Measurements from ENCODE around the gene PRKAR2A.
"Not testable (repeated sequence)": the region's sequence is repeated elsewhere in the genome, so short reads cannot be mapped to it uniquely, and the experiment has no call there.

The PRKAR2A gene

DNA sequence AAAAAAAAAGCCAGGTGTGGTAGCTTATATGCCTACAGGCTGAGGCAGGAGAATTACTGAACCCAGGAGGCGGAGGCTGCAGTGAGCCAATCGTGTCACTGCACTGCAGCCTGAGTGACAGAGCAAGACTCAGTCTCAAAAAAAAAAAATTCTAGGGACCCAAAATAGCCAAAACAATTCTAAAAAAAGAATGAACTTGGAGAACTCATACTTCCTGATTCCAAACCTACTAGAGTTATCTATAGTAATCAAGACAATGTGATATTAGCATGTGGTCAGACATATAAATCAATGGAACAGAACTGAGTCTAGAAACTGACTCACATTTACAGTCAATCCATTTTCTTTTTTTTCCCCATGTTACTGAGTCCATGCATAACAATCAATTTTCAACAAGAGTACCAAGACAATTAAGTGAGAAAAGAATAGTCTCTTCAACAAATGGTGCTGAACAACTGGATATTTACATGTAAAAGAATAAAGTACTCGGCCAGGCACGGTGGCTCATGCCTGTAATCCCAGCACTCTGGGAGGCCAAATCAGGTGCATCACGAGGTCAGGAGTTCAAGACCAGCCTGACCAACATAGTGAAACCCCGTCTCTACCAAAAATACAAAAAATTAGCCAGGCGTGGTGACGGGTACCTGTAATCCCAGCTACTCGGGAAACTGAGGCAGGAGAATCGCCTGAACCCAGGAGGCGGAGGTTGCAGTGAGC lies 11.9 kb downstream of the PRKAR2A start:
- DNase-seq (ENCODE audit: low spot score): no peak

DNA sequence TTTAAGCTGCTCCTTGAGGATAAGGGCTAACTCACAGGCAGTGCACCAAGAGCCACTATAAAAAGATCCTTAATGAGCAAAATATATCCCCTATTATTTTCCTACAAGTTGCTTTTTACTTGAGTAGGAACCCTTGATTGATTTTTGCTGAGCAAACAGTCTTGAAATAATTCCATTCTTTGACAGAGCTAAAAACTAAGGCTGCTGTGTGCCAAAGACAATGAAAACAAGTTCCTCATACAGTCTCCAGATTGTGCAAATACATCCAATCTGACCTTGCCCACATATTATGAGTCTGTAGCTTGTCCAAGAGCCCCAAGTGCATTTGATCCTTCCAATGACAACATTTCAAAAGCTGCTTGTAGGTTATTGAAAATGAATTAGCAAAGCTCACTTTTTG lies 15.0 kb downstream of the PRKAR2A start:
- DNase-seq (ENCODE audit: low spot score): no peak

DNA sequence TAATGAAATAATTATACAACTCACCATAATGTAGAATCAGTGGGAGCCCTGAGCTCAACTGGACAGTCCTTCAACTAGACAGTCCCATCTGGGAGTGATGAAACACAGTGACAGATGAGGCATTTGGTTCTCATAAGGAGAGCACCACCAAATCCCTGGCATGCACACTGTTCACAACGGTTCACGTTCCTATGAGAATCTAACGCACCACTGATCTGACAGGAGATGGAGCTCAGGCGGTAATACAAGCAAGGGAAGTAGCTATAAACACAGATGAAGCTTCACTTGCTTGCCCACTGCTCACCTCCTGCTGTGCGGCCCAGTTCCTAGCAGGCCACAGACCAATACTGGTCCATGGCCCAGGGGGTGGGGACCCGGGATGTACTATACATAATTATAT lies 17.0 kb downstream of the PRKAR2A start:
- no peak for DNase-seq (ENCODE audit: low spot score)

DNA sequence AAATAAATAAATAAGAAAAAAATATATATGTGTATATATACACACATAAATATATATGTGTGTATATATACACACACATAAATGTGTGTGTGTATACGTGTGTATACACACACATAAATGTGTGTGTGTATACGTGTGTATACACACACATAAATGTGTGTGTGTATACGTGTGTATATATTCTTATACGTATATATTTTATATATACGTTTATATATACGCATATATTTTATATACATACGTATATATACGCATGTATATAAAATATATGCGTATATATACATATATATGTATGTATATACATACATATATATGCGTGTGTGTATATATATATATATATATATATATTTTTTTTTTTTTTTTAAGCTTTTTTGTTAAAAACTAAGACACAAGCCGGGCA lies 18.1 kb downstream of the PRKAR2A start:
- not testable (repeated sequence) for DNase-seq (ENCODE audit: low spot score)

DNA sequence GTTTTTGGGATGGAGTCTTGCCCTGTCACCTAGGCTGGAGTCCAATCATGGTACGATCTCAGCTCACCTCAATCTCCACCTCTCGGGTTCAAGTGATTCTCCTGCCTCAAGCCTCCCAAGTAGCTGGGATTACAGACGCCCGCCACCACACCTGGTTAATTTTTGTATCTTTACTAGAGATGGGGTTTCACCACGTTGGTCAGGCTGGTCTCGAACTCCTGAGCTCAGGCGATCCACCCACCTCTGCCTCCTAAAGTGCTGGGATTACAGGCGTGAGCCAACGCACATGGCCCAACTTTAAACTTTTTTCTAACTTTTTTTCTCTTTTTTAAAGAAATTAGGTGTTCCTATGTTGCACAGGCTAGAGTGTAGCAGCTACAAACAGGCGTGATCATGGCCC lies 19.8 kb downstream of the PRKAR2A start:
- DNase-seq (ENCODE audit: low spot score): not testable (repeated sequence)

DNA sequence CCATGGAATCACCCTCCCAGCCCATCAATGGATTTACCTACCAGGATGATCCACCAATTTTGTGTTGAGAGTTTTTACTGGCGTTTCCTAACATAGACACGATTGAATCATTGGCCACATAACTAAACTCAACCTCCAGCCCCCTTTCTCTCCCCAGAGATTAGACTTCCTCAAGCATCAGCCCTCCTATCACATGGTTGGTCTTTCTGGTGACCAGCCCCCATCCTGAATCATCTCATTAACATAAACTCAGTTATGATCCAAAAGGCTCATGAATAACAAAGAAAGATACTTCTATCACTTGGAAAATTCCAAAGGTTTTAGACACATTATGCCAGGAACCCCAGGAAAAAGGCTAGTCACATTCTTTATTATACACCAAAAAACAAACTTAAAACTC lies 21.2 kb downstream of the PRKAR2A start:
- peak; percentile 67 for DNase-seq (ENCODE audit: low spot score)

DNA sequence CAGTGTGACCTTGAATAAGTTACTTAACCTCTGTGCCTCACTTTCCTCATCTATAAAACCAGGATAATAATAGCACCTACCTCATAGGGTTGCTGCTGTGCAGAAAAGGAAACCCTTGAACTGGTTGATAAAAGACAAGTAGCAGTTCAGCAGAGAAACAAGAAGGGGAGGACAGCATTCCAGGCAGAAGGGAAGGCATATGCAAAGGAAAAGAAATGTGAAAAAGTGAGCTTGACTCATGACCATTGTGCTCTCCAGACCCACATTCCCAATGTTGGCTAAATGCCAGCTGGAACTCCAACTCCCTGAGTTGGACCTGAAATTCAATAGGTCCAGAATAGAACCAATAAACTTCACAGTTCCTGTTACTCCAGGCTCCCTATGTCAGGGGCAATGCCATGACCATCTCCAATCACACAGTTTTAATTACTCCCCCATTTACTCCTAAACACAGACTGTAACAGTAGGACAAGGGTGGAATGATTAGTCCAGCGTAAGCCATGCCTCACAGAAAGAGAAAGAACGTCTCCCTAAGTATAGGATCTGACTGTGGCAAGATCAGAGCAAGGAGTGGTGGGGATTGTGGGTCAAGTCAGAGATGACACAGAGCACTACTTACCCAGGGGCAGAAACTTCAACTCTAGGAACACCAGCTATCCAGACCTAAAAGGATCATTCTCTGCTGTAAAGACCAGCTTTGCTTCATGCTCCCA lies 26.9 kb downstream of the PRKAR2A start:
- peak; percentile 65 for DNase-seq (ENCODE audit: low spot score)

DNA sequence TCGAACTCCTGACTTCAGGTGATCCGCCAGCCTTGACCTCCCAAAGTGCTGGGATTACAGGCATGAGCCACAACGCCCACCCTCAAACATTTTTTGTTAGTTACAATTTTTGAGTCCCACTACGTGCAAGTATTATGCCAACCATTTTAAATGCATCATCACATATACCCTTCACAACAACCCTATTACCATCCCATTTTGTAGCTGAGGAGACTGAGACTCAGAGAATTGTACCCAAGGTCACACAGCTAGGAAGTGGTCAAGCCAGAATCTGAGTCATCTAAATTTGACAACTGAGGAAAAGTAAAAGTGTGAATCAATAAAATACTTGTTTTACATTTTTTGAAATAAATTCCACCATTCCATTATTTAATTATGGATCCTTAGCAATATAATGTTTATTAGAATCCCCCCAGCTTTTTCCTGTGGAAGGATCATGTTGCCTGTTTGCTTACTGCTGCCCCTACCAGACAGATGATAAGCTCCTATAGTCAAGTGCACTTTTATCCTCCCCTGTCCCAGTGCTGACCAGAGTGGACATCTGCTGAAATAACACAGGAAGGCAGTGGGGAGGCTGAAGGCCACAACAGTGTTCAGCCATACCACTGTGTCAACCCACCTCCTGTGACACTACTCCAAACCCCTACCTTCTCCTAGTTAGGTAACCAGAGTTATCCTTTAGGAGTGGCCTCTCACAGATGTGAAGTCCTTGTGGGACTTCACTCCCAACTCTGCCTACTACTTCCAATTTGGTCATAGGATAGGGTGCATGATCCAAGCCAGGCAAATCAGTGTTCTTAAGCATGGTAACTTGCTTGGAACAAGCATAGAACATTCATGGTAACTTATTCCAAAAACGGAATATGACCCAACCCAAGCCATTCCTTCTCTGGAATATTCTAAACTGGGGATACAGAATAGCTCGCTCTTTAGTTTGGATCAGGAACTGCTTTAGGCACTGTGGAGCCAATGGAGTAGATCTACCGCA lies 28.1 kb downstream of the PRKAR2A start:
- DNase-seq (ENCODE audit: low spot score): no peak

DNA sequence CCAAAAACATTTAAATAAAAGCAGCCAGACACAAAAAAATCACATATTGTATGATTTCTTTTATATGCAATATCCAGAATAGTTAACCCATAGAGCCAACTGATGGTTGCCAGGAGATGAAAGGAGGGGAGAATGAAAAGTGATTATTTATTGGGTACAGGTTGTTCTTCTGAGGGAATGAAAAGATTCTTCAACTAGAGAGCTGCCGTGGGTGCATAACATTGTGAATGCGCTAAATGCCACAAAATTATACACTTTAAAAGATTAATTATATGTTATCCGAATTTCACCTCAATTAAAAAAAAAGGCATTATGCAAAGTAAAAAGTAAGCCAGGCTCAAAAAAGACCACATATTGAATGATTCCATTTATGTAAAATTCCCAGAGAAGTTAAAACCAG lies 36.1 kb downstream of the PRKAR2A start:
- DNase-seq (ENCODE audit: low spot score): no peak

DNA sequence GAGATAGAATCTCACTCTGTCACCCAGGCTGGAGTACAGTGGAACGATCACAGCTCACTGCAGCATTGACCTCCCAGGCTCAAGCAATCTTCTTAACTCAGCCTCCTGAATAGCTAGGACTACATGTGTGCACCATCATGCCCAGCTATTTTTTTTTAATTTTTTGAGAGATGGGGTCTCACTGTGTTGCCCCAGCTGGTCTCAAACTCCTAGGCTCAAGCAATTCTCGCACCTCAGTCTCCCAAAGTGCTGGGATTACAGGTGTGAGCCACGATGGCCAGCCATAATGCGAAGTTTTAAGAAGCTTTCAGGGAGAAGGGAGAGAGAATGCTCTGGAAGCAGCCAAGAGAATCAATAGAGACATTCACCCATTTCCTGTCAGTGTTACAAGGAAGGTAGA lies 42.7 kb downstream of the PRKAR2A start:
- no peak for DNase-seq (ENCODE audit: low spot score)

DNA sequence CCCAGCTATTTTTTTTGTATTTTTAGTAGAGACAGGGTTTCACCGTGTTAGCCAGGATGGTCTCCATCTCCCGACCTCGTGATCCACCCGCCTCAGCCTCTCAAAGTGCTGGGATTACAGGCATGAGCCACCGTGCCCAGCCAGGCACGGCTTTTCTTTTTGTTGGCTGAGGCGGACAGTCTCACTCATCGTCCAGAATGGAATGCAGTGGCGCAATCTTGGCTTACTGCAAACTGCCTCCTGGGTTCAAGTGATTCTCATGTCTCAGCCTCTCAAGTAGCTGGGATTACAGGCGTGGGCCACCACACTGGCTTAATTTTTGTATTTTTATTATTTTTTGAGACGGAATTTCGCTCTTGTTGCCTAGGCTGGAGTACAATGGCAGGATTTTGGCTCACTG lies 46.8 kb downstream of the PRKAR2A start:
- not testable (repeated sequence) for DNase-seq (ENCODE audit: low spot score)

DNA sequence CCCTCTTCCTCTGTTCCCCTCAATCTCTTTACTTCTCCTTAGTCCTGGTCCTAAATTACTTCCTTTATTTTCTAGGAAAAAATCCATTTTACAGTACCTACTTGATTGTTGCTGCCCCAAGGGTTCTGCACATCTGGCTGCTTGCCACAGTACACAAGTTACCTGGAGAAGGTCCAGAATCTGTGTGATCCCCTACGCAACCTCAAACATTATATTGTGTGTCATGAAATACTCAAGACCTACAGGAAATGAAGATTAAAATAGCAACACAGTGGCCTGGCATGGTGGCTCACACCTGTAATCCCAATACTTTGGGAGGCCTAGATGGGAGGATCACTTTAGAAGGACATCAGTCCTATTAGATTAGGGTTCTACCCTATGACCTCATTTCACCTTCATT lies 48.7 kb downstream of the PRKAR2A start:
- no peak for DNase-seq (ENCODE audit: low spot score)

DNA sequence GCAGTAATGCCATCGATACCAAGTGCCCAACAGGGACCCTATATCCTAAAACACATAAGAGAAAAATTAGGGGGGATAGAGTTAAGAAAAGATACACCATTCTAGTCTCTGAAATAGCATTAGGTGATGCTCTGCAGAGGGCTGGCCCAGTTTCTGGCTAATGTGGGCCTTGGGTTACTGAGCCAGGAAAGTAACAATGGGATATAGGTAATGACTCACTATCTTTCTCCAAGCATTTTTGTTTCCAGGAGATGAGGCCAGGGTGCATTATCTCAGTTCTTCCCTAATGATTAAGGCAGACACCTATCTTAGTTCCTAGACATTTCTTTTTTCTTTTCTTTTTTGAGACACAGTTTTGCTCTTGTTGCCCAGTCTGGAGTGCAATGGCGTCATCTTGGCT lies 50.0 kb downstream of the PRKAR2A start:
- DNase-seq (ENCODE audit: low spot score): peak; percentile 31

DNA sequence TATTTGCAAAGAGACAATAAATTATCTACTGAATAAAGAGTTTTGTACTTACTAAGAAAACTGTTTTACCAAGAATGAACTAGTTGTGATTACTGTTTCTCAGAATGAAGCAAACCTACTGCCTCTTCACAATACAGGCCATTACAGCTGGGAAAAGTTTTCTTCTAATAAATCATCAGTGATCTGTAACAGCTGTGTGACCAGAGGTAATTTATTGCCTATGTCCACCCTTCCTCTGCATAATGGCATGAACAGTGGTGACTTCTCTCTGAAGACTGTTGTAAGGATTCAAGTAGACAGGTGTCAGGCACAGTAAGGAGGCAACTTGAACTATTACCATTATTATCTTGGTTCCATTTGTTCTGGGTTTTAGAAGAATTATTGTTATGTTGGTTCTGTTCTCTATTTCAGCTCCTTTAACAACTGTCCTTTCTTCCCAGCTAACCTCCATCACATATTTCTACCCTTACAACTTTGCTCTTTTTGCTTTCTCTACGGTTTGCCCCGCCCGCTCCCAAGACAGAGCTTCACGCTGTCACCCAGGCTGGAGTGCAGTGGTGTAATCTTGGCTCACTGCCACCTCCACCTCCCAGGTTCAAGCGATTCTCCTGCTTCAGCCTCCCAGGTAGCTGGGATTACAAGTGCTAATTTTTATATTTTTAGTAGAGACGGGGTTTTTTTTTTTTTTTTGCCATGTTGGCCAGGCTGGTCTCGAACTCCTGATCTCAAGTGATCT lies 51.5 kb downstream of the PRKAR2A start:
- no peak for DNase-seq (ENCODE audit: low spot score)

DNA sequence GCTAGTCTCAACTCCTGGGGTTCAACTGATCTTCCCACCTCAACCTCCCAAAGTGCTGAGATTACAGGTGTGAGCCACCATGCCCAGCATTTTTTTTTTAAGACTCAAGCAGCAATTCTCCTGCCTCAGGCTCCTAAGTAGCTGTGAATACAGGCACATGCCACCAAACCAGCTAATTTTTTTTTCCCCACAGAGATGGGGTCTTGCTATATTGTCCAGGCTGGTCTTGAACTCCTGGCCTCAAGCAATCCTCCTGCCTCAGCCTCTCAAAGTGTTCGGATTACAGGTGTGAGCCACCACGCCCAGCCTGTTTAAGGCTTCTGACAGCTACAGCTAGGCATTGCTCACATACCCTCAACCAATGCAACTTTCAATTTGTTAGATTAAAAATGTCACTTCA lies 54.2 kb downstream of the PRKAR2A start:
- not testable (repeated sequence) for DNase-seq (ENCODE audit: low spot score)

DNA sequence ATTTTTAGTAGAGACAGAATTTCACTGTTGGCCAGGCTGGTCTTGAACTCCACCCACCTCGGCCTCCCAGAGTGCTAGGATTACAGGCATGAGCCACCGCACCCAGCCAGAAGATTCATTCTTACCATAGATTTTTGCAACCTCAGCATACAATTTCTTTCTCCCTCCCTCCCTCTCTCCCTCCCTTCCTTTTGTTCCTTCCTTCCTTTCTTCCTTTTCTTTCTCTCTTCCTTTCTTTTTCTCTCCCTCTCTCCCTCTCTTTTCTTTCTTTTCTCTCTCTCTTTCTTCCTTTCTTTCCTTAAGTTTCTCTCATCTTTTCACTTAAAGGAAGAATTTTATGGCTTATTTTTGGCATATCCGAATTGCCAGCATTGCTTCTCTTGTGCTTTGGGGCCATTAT lies 58.0 kb downstream of the PRKAR2A start:
- DNase-seq (ENCODE audit: low spot score): no peak

DNA sequence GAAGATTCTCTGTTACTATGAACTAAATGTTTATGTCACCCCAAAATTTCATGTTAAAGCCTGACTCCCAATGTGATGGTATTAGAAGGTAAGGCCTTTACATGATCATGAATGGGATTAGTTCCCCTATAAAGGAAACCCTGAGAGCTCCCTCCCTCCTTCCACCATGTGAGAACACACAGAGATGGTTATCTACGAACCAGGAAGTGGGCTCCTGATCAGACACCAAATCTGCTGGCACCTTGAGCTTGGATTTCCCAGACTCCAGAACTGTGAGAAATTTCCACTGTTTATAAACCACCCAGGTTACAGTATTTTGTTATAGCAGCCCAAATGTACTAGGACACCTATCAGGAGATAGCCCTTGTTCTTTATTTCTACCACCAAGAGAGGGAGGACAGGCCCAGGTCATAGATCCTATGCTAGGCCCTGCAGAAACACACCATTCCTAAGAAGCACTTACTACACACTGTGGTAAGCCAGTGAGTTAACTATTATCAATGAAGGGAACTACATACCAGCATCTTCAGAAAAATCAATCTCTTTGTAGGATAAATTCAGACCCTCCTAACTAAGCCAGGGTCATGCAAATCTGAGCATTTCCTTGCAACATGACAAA lies 59.0 kb downstream of the PRKAR2A start:
- no peak for DNase-seq (ENCODE audit: low spot score)

DNA sequence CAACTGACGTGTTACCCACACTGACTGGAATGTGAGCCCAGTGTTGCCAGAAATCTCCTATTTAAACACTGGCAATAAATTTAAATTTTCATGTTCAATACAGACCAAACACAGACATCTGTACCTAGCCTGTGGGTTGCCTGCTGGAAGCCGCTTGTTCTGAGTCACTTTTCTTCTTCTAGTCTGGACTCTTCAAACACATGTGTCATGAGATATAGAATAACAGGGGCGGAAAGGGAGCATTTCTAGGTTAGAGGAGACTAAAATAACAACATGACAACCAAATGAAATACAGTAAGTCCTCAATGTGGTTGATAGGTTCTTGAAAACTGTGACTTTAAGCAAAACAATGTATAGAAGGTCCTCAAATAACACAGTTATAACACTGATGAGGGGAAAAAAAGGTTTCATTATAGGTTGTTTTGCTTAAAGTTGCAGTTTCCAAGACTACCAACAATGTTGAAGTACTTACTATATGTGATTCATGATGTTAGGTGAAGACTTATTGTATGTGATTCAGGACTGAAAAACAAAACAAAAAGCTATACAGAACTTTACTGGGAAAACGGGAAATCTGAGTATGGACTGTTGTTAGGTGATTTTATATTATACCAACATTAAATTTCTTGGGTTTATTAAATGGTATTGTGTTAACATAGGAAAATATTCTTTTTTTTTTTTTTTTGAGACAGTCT lies 63.1 kb downstream of the PRKAR2A start:
- no peak for DNase-seq (ENCODE audit: low spot score)

DNA sequence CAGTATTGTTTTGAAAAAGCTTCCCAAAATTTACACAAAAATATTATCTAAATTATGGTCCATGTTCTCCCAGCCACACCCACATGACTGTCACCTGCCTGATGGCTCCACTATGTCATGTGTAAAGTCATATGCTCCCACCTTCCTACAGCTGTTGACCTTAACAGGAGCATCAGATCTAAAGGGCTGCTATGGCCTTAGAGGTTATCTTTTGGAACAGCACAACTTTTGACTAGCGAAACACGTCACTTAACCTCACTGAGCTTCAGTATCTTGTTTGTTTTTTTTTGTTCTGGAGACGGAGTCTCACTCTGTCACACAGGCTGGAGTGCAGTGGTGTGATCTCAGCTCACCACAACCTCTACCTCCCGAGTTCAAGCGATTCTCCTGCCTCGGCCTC lies 64.4 kb downstream of the PRKAR2A start:
- DNase-seq (ENCODE audit: low spot score): no peak

DNA sequence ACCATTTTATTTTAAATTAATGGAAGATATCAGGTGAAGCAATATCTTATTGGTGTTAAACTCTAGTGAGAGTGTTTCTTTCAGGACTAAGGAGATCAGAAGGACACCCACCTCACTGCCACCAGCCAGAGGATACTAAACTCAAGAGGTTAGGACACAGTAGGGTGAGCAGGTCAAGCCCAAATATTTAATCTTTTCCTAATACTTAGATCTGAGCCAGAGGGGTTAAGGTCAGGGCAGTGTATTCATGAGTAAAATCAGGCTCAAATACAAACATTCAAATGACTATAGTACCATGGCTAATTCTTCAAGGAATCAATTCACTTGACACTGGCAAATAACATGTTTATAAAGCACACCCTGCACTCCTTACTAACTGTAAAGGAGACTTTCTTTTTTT lies 65.6 kb downstream of the PRKAR2A start:
- no peak for DNase-seq (ENCODE audit: low spot score)

DNA sequence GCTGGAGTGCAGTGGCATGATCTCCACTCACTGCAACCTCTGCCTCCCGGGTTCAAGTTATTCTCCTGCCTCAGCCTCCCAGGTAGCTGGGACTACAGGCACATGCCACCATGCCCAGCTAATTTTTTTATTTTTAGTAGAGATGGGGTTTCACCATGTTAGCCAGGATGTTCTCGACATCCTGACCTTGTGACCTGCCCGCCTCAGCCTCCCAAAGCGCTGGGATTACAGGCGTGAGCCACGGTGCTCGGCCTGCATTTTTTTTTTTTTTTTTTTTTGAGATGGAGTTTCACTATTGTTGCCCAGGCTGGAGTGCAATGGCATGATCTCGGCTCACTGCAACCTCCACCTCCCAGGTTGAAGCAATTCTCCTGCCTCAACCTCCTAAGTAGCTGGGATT lies 69.1 kb downstream of the PRKAR2A start:
- DNase-seq (ENCODE audit: low spot score): not testable (repeated sequence)

Data from kidney tubule cell (primary cell).